ENCODE data around the gene F2RL3.

DNA sequence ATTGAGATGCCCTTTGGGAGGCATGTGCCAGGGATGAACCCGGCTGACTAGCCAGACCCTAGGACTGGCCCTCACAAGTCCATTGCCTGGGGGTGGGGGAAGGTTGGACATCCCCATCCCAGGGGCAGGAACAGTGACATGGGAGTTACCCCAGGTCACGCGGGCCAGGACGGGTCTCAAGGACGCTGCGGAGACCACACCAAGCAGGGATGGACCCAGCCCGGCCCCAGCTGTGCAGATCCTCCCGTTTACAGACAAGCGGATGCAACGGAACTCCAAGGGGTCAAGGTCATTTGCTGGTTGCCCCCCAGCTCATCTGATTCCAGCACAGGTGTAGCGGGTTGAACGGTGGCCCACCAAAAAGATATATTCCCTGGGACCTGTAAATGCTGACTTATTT lies 20.0 kb downstream of the F2RL3 start:
- TF ChIP-seq CTCF (IDR thresholded peaks at IDR 0.05; ENCODE audit: poor library complexity, severe bottlenecking) (no peak), POLR2AphosphoS5 (IDR thresholded peaks at IDR 0.05) (no peak), RAD21 (conservative IDR thresholded peaks at IDR 0.05) (no peak), EZH2 (IDR thresholded peaks at IDR 0.05; ENCODE audit: borderline replicate concordance, insufficient read depth, low read length, poor library complexity, severe bottlenecking) (no peak), SMC3 (conservative IDR thresholded peaks at IDR 0.05; ENCODE audit: poor library complexity) (no peak), EP300 (conservative IDR thresholded peaks at IDR 0.05; ENCODE audit: poor library complexity, severe bottlenecking) (no peak)
